ENCODE data around the gene BCL11B.

Gene BCL11B

GRCh38 chr14:99286761-99287160 is 14.8 kb upstream of the BCL11B start:
- DNase-seq = no peak

- DNase-seq = no peak
Measured at GRCh38 chr14:99284254-99285004, 12.4 kb upstream of the BCL11B start.

GRCh38 chr14:99282261-99283050 is 10.5 kb upstream of the BCL11B start:
- no peak for DNase-seq

GRCh38 chr14:99281396-99281795 is 9.4 kb upstream of the BCL11B start:
- no peak for DNase-seq

GRCh38 chr14:99280852-99281251 is 8.9 kb upstream of the BCL11B start:
- no peak for DNase-seq

- DNase-seq = no peak
Measured at GRCh38 chr14:99280066-99280731, 8.2 kb upstream of the BCL11B start.

- DNase-seq = no peak
Measured at GRCh38 chr14:99278836-99279235, 6.8 kb upstream of the BCL11B start.

- no peak for DNase-seq
Measured at GRCh38 chr14:99277530-99277929, 5.5 kb upstream of the BCL11B start.

GRCh38 chr14:99276482-99276881 is 4.5 kb upstream of the BCL11B start:
- DNase-seq = no peak

- no peak for DNase-seq
Measured at GRCh38 chr14:99275222-99275584, 3.2 kb upstream of the BCL11B start.

GRCh38 chr14:99274346-99275221 is 2.6 kb upstream of the BCL11B start:
- DNase-seq = peak; percentile 90

GRCh38 chr14:99273766-99274345 is 1.9 kb upstream of the BCL11B start:
- DNase-seq = no peak

- peak; percentile 62 for DNase-seq
Measured at GRCh38 chr14:99272899-99273765, 1.1 kb upstream of the BCL11B start.

GRCh38 chr14:99272632-99272898 is 568 bp upstream of the BCL11B start:
- DNase-seq = no peak

GRCh38 chr14:99271221-99271941 is 616 bp downstream of the BCL11B start:
- DNase-seq = no peak

- DNase-seq = no peak
Measured at GRCh38 chr14:99270458-99271220, 1.4 kb downstream of the BCL11B start.

- no peak for DNase-seq
Measured at GRCh38 chr14:99268810-99269707, 2.9 kb downstream of the BCL11B start.

GRCh38 chr14:99267837-99268781 is 3.9 kb downstream of the BCL11B start:
- no peak for DNase-seq
